ENCODE results near the gene BPIFB3. TPM values are rescaled to one million over a fixed set of nuclear protein-coding genes. Genes with fewer than 3 reads are reported as not detected.

The BPIFB3 gene
- total RNA-seq, 1 donor from 2014 or later, result not detected

GRCh38 chr20:33031531-33031930 lies 22.2 kb upstream of the BPIFB3 start, which contains the start of gene BPIFB6:
TSS of gene BPIFB6 (plus strand) at chr20:33031648. CDS start at chr20:33031648, 0 bp downstream.
- H3K36me3 Mint-ChIP-seq, result no peaks in the 10 kb centered on the region
- no peaks in the 10 kb centered on the region for H3K9me3 Mint-ChIP-seq
- TF ChIP-seq CTCF (IDR thresholded peaks at IDR 0.05; ENCODE audit: unreplicated experiment), result no peak
- no peaks in the 10 kb centered on the region for H3K4me1 Mint-ChIP-seq
- H3K4me3 Mint-ChIP-seq, result no peak within 1 kb of the TSS
- no peak for DNase-seq (ENCODE audit: low spot score in 2 of 2, unreplicated experiment in 2 of 2)
- peaks cover 20% of the 10 kb centered on the region for H3K27me3 Mint-ChIP-seq (ENCODE audit: low read depth)
- H3K27ac Mint-ChIP-seq, result no peak within 1 kb of the TSS

DNA sequence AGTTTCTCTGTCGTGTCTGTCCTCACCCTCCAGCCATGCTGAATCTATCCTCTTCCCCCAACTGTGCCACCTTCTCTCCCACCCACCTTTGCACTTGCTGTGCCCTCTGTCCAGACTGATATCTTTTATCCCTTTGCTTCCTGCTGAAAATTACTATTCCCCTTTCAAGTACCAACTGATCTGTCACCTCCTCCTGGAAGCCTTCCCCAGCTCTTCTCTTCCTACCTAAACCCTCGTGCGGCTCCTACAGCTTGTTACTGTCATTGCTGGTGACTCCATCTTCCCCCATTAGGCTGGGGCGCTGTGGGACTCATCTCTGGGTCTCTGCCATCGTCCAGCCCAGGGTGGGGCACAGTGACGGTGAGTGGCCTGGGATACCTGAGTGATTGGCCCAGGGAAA lies 21.1 kb upstream of the BPIFB3 start:
- H3K9me3 Mint-ChIP-seq, result no peaks in the 10 kb centered on the region
- H3K36me3 Mint-ChIP-seq, result no peaks in the 10 kb centered on the region
- H3K4me1 Mint-ChIP-seq, result no peaks in the 10 kb centered on the region

DNA sequence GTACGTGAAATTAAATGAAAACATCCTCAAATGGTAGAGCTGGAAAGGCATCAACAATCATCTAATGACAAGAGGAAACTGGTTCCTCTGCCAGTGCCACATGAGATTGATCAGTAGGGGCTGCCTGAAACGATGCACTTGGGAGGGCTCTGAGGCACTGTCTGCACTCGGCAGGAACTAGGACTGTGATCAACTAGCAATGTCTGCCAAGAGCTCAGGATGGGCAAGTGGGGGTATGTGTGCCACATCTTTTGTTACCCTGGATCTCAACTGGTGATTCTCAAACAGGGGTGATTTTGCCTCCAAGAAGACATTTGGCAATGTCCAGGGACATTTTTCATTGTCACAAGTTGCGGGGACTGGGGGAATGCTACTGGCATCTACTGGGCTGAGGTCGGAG lies 20.3 kb upstream of the BPIFB3 start:
- Mint-ChIP-seq H3K4me1 (no peaks in the 10 kb centered on the region), H3K36me3 (no peaks in the 10 kb centered on the region), H3K4me3 (no peak overlapping the region), H3K27me3 (ENCODE audit: low read depth) (peaks cover 25% of the 10 kb centered on the region), H3K27ac (no peak overlapping the region), H3K9me3 (no peaks in the 10 kb centered on the region)
- DNase-seq (ENCODE audit: low spot score in 2 of 2, unreplicated experiment in 2 of 2), result no peak
- no peak for TF ChIP-seq CTCF (IDR thresholded peaks at IDR 0.05; ENCODE audit: unreplicated experiment)

More for the DNA sequence above, 21.1 kb upstream of the BPIFB3 start:
- peaks cover 17% of the 10 kb centered on the region for H3K27me3 Mint-ChIP-seq (ENCODE audit: low read depth)
- DNase-seq (ENCODE audit: low spot score in 2 of 2, unreplicated experiment in 2 of 2), result no peak
- no peak overlapping the region for H3K27ac Mint-ChIP-seq
- no peak overlapping the region for H3K4me3 Mint-ChIP-seq
- no peak for TF ChIP-seq CTCF (IDR thresholded peaks at IDR 0.05; ENCODE audit: unreplicated experiment)

DNA sequence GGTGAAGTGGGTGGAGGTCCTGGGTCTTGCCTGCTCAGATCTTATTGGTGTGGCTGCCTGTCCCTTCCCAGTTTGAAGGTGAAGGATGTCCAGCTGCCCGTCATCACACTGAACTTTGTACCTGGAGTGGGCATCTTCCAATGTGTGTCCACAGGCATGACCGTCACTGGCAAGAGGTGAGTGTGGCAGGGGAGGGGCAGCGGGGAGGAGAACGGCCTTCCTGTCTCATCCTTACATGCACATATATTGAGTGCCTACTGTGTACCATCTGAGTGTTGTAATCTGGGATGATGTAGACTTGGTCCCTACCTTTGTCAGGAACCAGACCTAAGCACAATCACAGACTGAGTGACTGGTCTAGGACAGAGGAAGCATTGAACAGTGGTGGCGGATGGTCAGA lies 19.6 kb upstream of the BPIFB3 start:
- H3K4me1 Mint-ChIP-seq, result no peaks in the 10 kb centered on the region
- TF ChIP-seq CTCF (IDR thresholded peaks at IDR 0.05; ENCODE audit: unreplicated experiment), result no peak
- H3K27ac Mint-ChIP-seq, result no peak overlapping the region
- peaks cover 32% of the 10 kb centered on the region for H3K27me3 Mint-ChIP-seq (ENCODE audit: low read depth)
- H3K9me3 Mint-ChIP-seq, result no peaks in the 10 kb centered on the region
- H3K4me3 Mint-ChIP-seq, result no peak overlapping the region
- no peaks in the 10 kb centered on the region for H3K36me3 Mint-ChIP-seq
- no peak for DNase-seq (ENCODE audit: low spot score in 2 of 2, unreplicated experiment in 2 of 2)

DNA sequence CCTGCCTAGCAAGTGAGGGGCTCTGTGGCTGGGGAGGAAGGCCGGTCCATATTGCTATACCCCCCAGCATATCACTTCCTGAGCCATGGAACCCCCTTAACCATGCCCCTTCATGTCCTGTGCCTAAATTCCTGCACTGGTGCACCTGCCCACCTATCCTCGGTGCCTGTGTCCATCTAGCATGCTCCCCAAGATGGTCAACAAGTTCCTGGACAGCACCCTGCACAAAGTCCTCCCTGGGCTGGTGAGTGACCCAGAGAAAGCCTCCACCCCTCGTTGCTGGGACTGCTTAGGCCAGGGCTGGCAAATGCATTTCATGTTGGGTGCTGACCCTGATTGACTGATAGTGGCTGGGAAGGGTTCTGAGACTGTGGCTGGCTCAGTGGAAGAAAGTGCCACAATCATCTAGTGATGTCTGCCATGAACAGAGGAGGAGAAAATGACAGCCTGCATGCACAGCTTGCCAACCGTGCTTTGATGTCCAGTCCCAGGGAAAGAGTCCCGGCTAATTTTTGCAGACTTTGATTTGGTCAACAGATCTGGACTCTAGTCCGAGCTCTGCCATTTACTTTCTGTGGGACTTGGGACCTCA lies 18.7 kb upstream of the BPIFB3 start:
- no peak for TF ChIP-seq CTCF (IDR thresholded peaks at IDR 0.05; ENCODE audit: unreplicated experiment)
- Mint-ChIP-seq H3K36me3 (no peaks in the 10 kb centered on the region), H3K4me1 (no peaks in the 10 kb centered on the region), H3K27ac (no peak overlapping the region), H3K27me3 (ENCODE audit: low read depth) (peaks cover 38% of the 10 kb centered on the region), H3K9me3 (no peaks in the 10 kb centered on the region), H3K4me3 (no peak overlapping the region)
- no peak for DNase-seq (ENCODE audit: low spot score in 2 of 2, unreplicated experiment in 2 of 2)

DNA sequence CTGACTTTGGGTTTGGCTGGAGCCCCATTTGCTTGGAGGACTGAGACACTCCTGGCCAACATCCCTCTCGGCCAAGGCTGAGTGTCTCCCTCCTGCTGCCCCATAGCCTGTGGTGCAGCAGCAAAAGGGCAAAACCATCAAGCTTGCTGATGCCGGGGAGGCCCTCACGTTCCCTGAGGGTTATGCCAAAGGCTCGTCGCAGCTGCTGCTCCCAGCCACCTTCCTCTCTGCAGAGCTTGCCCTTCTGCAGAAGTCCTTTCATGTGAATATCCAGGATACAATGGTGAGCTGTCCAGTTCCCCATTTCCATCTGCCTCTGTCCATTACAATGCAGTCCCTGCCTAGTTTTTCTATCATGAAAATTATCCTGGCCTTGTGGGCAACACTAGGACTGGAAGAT lies 16.2 kb upstream of the BPIFB3 start:
- Mint-ChIP-seq H3K27me3 (ENCODE audit: low read depth) (peaks cover 43% of the 10 kb centered on the region), H3K9me3 (no peaks in the 10 kb centered on the region), H3K4me1 (no peaks in the 10 kb centered on the region), H3K36me3 (no peaks in the 10 kb centered on the region), H3K4me3 (no peak overlapping the region), H3K27ac (no peak overlapping the region)
- no peak for DNase-seq (ENCODE audit: low spot score in 2 of 2, unreplicated experiment in 2 of 2)
- no peak for TF ChIP-seq CTCF (IDR thresholded peaks at IDR 0.05; ENCODE audit: unreplicated experiment)
